A549 (cell line): ENCODE results near the gene HDAC1. TPM values are rescaled to one million over a fixed set of nuclear protein-coding genes. Genes with fewer than 3 reads are reported as not detected.

ENCODE experiments used
- ATAC-seq, 2 experiments: fragments of 200-7000 bp in 1 of 2; fragments of >200 bp in 1 of 2; cut with Nextera tagmentation in 1 of 2; cut with Tn5 transposase in 1 of 2; 3 replicates each; pipeline versions ENCODE4 v1.8.0 to v1.9.1; 2018 to 2020; ENCODE audit warnings: mild to moderate bottlenecking in 1 of 2, moderate library complexity in 1 of 2
- CTCF ChIA-PET: fragments of 300-600 bp; sonication (Branson Sonifier 250); formaldehyde crosslinking; extraction: SDS; loops from one replicate; lab custom pipeline; 2021; ENCODE audit warnings: antibody characterized with exemption, inconsistent platforms; lab: Yijun Ruan, JAX
- POLR2A ChIA-PET: fragments of 350-600 bp; formaldehyde crosslinking; extraction: SDS; loops from one replicate; lab custom pipeline; 2021; ENCODE audit warnings: antibody characterized with exemption, inconsistent platforms; lab: Yijun Ruan, JAX
- DNase-seq, 2 experiments: peaks; one replicate each; pipeline versions ENCODE4 v3.0.0 to v3.0.0-alpha.2; 2011 to 2016; ENCODE audit warnings: low read depth in 1 of 2, low spot score in 1 of 2
- FAIRE-seq: peaks from 2 replicates; lab custom pipeline; 2011; peaks lifted over from hg19 to GRCh38; lab: Jason Lieb, UNC
- H3K27ac ChIP-seq, 2 experiments: fragments of >200 bp; sonication (Bioruptor Twin); formaldehyde crosslinking; 3 replicates each; pipeline ENCODE4 v1.5.1; 2016 to 2017
- H3K4me1 ChIP-seq: fragments of >200 bp; sonication (Bioruptor Twin); formaldehyde crosslinking; 3 replicates; pipeline ENCODE4 v1.6.1; 2016
- H3K4me2 ChIP-seq: fragments of >200 bp; sonication (Bioruptor Twin); formaldehyde crosslinking; 3 replicates; pipeline ENCODE4 v1.6.1; 2016
- H3K4me3 ChIP-seq: fragments of >200 bp; sonication (Bioruptor Twin); formaldehyde crosslinking; 3 replicates; pipeline ENCODE4 v1.5.1; 2016
- H3K9me3 ChIP-seq: fragments of >200 bp; sonication (Bioruptor Twin); formaldehyde crosslinking; 3 replicates; pipeline ENCODE4 v1.6.1; 2016
- BCL3 ChIP-seq: fragments of >200 bp; sonication (Bioruptor Twin); formaldehyde crosslinking; IDR thresholded peaks from 3 replicates; pipeline ENCODE4 v1.6.1; 2016
- CEBPB ChIP-seq, 2 experiments: fragments of >200 bp in 1 of 2; sonication (Bioruptor Twin) in 1 of 2; formaldehyde crosslinking in 1 of 2; IDR thresholded peaks; 2 replicates each; pipeline ENCODE4 v1.6.1; 2012 to 2016
- CHD2 ChIP-seq: fragments of 150-350 bp; IDR thresholded peaks from 2 replicates; pipeline ENCODE4 v1.6.1; 2014; ENCODE audit warnings: low read length; ENCODE audit not compliant: partially characterized antibody
- ELK1 ChIP-seq: fragments of 150-350 bp; IDR thresholded peaks from 2 replicates; pipeline ENCODE4 v1.6.1; 2014; ENCODE audit warnings: low read depth, mild to moderate bottlenecking, low read length
- EP300 ChIP-seq, 2 experiments: fragments of >200 bp; sonication (Bioruptor Twin); formaldehyde crosslinking; IDR thresholded peaks; 2 replicates in 1 of 2; 3 replicates in 1 of 2; pipeline ENCODE4 v1.6.1; 2016 to 2017
- ESRRA ChIP-seq: fragments of 150-350 bp; IDR thresholded peaks from 2 replicates; pipeline ENCODE4 v1.6.1; 2014; ENCODE audit warnings: mild to moderate bottlenecking, low read length, borderline replicate concordance
- FOSB ChIP-seq: fragments of 250-450 bp; sonication (Bioruptor Pico); IDR thresholded peaks from 2 replicates; pipeline ENCODE4 v1.5.0; 2020; ENCODE audit warnings: mild to moderate bottlenecking, moderate library complexity
- FOSL2 ChIP-seq, 2 experiments: fragments of 450-650 bp in 1 of 2; fragments of >200 bp in 1 of 2; sonication (Bioruptor Twin) in 1 of 2; formaldehyde crosslinking; IDR thresholded peaks; 2 replicates each; pipeline versions ENCODE4 v1.5.0 to v1.6.1; 2016 to 2020; ENCODE audit warnings: mild to moderate bottlenecking in 1 of 2, moderate library complexity in 1 of 2
- GATA3 ChIP-seq: IDR thresholded peaks from 2 replicates; pipeline ENCODE4 v1.6.1; 2012; ENCODE audit warnings: borderline replicate concordance
- HES2 ChIP-seq: fragments of >200 bp; sonication (Bioruptor Twin); formaldehyde crosslinking; IDR thresholded peaks from 2 replicates; pipeline ENCODE4 v1.6.1; 2016
- HEYL ChIP-seq: fragments of 250-450 bp; sonication (Bioruptor Pico); IDR thresholded peaks from 2 replicates; pipeline ENCODE4 v1.8.0; 2021; ENCODE audit warnings: mild to moderate bottlenecking, moderate library complexity
- JUN ChIP-seq, 2 experiments: fragments of >200 bp; sonication (Bioruptor Twin); formaldehyde crosslinking; IDR thresholded peaks; 2 replicates in 1 of 2; 3 replicates in 1 of 2; pipeline ENCODE4 v1.6.1; 2016 to 2017
- JUNB ChIP-seq: fragments of >200 bp; sonication (Bioruptor Twin); formaldehyde crosslinking; IDR thresholded peaks from 2 replicates; pipeline ENCODE4 v1.6.1; 2016
- KDM1A ChIP-seq: fragments of 200-600 bp; sonication (generic); IDR thresholded peaks from 2 replicates; pipeline ENCODE4 v1.6.1; 2016; ENCODE audit warnings: low read depth, mild to moderate bottlenecking
- MAX ChIP-seq: IDR thresholded peaks from 2 replicates; pipeline ENCODE4 v1.6.1; 2012
- MYC ChIP-seq: IDR thresholded peaks from 2 replicates; pipeline ENCODE4 v1.6.1; 2012; ENCODE audit warnings: mild to moderate bottlenecking, inconsistent platforms, low read length, improper control_type of control experiment, borderline replicate concordance
- NFE2L2 ChIP-seq: fragments of 150-350 bp; conservative IDR thresholded peaks from 2 replicates; pipeline ENCODE4 v1.6.1; 2014; ENCODE audit warnings: low read length
- NPAS2 ChIP-seq: fragments of 250-450 bp; sonication (Bioruptor Pico); IDR thresholded peaks from 2 replicates; pipeline ENCODE4 v1.8.0; 2022; ENCODE audit warnings: mild to moderate bottlenecking, moderate library complexity, borderline replicate concordance
- NR3C1 ChIP-seq: fragments of >200 bp; sonication (Bioruptor Twin); formaldehyde crosslinking; IDR thresholded peaks from 3 replicates; pipeline ENCODE4 v1.6.1; 2017
- PHF8 ChIP-seq: fragments of 200-600 bp; sonication (generic); IDR thresholded peaks from 2 replicates; pipeline ENCODE4 v1.6.1; 2016; ENCODE audit warnings: low read depth, mild to moderate bottlenecking, antibody characterized with exemption, moderate library complexity, borderline replicate concordance
- POLR2AphosphoS2 ChIP-seq: conservative IDR thresholded peaks from 2 replicates; pipeline ENCODE4 v1.6.1; 2012; ENCODE audit warnings: low read length, improper control_type of control experiment, inconsistent platforms
- RARB ChIP-seq: fragments of 250-450 bp; sonication (Bioruptor Pico); IDR thresholded peaks from 2 replicates; pipeline ENCODE4 v1.8.0; 2021; ENCODE audit warnings: mild to moderate bottlenecking, moderate library complexity
- SMC3 ChIP-seq: fragments of >200 bp; sonication (Bioruptor Twin); formaldehyde crosslinking; IDR thresholded peaks from 3 replicates; pipeline ENCODE4 v1.6.1; 2018; ENCODE audit warnings: inconsistent platforms
- SREBF2 ChIP-seq: fragments of 450-650 bp; IDR thresholded peaks from 2 replicates; pipeline ENCODE4 v1.6.1; 2014; ENCODE audit warnings: mild to moderate bottlenecking, moderate library complexity
- TP53 ChIP-seq: fragments of 250-450 bp; sonication (Bioruptor Pico); IDR thresholded peaks from 2 replicates; pipeline ENCODE4 v1.5.0; 2021; ENCODE audit warnings: mild to moderate bottlenecking, moderate library complexity
- ZC3H11A ChIP-seq: fragments of 450-650 bp; IDR thresholded peaks from 2 replicates; pipeline ENCODE4 v1.6.1; 2014; ENCODE audit warnings: antibody characterized with exemption, mild to moderate bottlenecking
- ZFP36 ChIP-seq: fragments of 450-650 bp; IDR thresholded peaks from 2 replicates; pipeline ENCODE4 v1.6.1; 2014; ENCODE audit warnings: borderline replicate concordance; ENCODE audit not compliant: partially characterized antibody
- WGBS: methylation state at CpG from one replicate; pipeline ENCODE4 v1.1.6; 2017; ENCODE audit errors: missing lambda C conversion rate; 5-methylcytosine and 5-hydroxymethylcytosine counted together
- polyA plus RNA-seq, 4 experiments: library from polyadenylated mRNA; depleted of rRNA in 3 of 4; stranded (reverse); fragments of >200 nt; fragmentation: RNase III in 1 of 4; extraction: RNeasy Plus Mini Kit Qiagen cat#74134 plus additional on column Dnase treatment in 1 of 4; gene quantifications; 2 replicates in 3 of 4; 3 replicates in 1 of 4; pipeline ENCODE4 v1.2.3, GENCODE V29; 2011 to 2017

The HDAC1 gene
- polyA plus RNA-seq, 2 of the 4 experiments (the other 2 are of a cell fraction) = 99.6 to 135 TPM

GRCh38 chr1:32337855-32338636, 46.2 kb downstream of the HDAC1 start:
- 78% methylated on average over 16 of the region's 16 CpGs for WGBS
- POLR2A ChIA-PET = interaction anchor here (1.3 kb wide), 1 partner anchor 14 kb away, joined by 5 read pairs; no protein-coding TSS in a partner anchor
- FAIRE-seq (no peak), DNase-seq (no peak), ATAC-seq (no peak)
- Histone ChIP-seq H3K4me3 (no peak overlapping the region), H3K4me2 (no peak overlapping the region), H3K27ac (no peak overlapping the region), H3K9me3 (no peaks in the 10 kb centered on the region), H3K4me1 (peaks cover 23% of the 10 kb centered on the region)
- TF ChIP-seq JUNB = no peak
- TF ChIP-seq POLR2AphosphoS2 = no peak
- TF ChIP-seq ELK1 = no peak
- TF ChIP-seq KDM1A = no peak
- TF ChIP-seq NFE2L2 = no peak
- CTCF ChIA-PET = interaction anchor here (0.6 kb wide), 1 partner anchor 20 kb away, joined by 4 read pairs; no protein-coding TSS in a partner anchor

DNA sequence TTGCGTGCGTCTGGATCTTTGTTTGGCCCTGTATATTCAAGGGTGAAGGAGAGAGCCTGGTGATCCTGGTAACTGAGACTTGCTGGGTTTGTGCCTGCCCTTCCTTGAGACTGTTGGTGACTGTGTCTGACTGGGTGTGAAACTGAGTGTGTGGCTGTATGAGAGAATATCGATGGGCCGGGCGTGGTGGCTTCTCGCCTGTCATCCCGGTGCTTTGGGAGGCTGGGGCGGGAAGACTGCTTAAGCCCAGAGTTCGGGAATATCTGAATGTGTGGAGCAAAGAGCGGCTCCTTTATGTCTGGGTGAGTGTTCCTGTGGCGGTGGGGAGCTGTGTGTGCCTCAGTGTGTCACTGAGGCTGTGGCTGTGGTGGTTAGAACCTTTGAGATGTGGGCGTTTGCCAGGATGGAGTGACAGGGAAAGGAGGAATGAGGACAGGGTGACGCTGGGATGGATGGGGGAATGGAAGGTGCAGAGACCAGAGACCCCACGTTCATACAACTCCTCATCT, 46.8 kb downstream of the HDAC1 start:
- FAIRE-seq (no peak), DNase-seq (no peak), ATAC-seq (no peak)
- no peaks in the 10 kb centered on the region for H3K9me3 ChIP-seq
- 81% methylated on average over 14 of the region's 14 CpGs for WGBS
- CTCF ChIA-PET = no interaction called here
- POLR2A ChIA-PET = interaction anchor here (1.3 kb wide), 1 partner anchor 13 kb away, joined by 5 read pairs; no protein-coding TSS in a partner anchor
- TF ChIP-seq HES2 = no peak
- no peak for TF ChIP-seq SMC3
- TF ChIP-seq CHD2 = no peak
- TF ChIP-seq MYC = no peak
- TF ChIP-seq NPAS2 (CRISPR knock-in tag) = no peak
- TF ChIP-seq ZFP36 = no peak
- TF ChIP-seq RARB = no peak
- no peak for TF ChIP-seq EP300 (IDR thresholded peaks at IDR 0.05)
- no peak for TF ChIP-seq ESRRA
- no peak for TF ChIP-seq FOSB (CRISPR knock-in tag)
- no peak for TF ChIP-seq PHF8
- TF ChIP-seq NR3C1 = no peak
- no peak overlapping the region for H3K4me2 ChIP-seq
- no peak overlapping the region for H3K4me3 ChIP-seq
- H3K4me1 ChIP-seq = peaks cover 17% of the 10 kb centered on the region
- no peak overlapping the region for H3K27ac ChIP-seq

GRCh38 chr1:32339363-32339978, 47.6 kb downstream of the HDAC1 start:
- POLR2A ChIA-PET = no interaction called here
- CTCF ChIA-PET = no interaction called here
- 70% methylated on average over 5 of the region's 5 CpGs for WGBS
- ATAC-seq = no peak
- Histone ChIP-seq H3K4me2 (no peak overlapping the region), H3K9me3 (no peaks in the 10 kb centered on the region)
- no peak for DNase-seq
- no peak for FAIRE-seq
- TF ChIP-seq CEBPB (IDR thresholded peaks at IDR 0.05) (no peak), NFE2L2 (no peak), NR3C1 (no peak), NPAS2 (CRISPR knock-in tag) (no peak), JUN (IDR thresholded peaks at IDR 0.05) (no peak), MYC (no peak), SREBF2 (no peak), FOSL2 (IDR thresholded peaks at IDR 0.05) (no peak), FOSL2 (CRISPR knock-in tag; IDR thresholded peaks at IDR 0.05) (no peak), BCL3 (no peak), ZFP36 (no peak), TP53 (no peak), ZC3H11A (no peak), JUNB (no peak), GATA3 (no peak), HEYL (CRISPR knock-in tag) (no peak), MAX (no peak), RARB (no peak)
- TF ChIP-seq, all 56 proteins: peak for 0
- no peak overlapping the region for H3K27ac ChIP-seq
- peaks cover 9% of the 10 kb centered on the region; the same call in 2 of the 3 replicates for H3K4me1 ChIP-seq
- H3K4me3 ChIP-seq = no peak overlapping the region
